SK-N-SH treated with all-trans-retinoic acid at 6 μM for 48 hours (cell line): ENCODE results near the gene ACOT9.

Experiments
- ARNTL ChIP-seq: fragments of 450-650 bp; formaldehyde crosslinking; IDR thresholded peaks from 2 replicates; pipeline ENCODE4 v1.5.0; 2020; ENCODE audit warnings: low read depth, mild to moderate bottlenecking, moderate library complexity, borderline replicate concordance
- GLIS3 ChIP-seq: fragments of 250-450 bp; sonication (Bioruptor Pico); IDR thresholded peaks from 2 replicates; pipeline ENCODE4 v1.5.0; 2020; ENCODE audit warnings: mild to moderate bottlenecking, moderate library complexity
- ISL1 ChIP-seq: fragments of 250-450 bp; sonication (Bioruptor Pico); IDR thresholded peaks from 2 replicates; pipeline ENCODE4 v2.1.2; 2022; ENCODE audit warnings: mild to moderate bottlenecking, moderate library complexity
- OSR1 ChIP-seq: fragments of 250-450 bp; sonication (Bioruptor Pico); IDR thresholded peaks from 2 replicates; pipeline ENCODE4 v1.8.0; 2022; ENCODE audit warnings: moderate library complexity, mild to moderate bottlenecking, inconsistent platforms
- PPARA ChIP-seq: fragments of 250-450 bp; sonication (Bioruptor Pico); IDR thresholded peaks from 2 replicates; pipeline ENCODE4 v1.5.0; 2020; ENCODE audit warnings: mild to moderate bottlenecking, borderline replicate concordance
- RARB ChIP-seq: fragments of 250-450 bp; sonication (Bioruptor Pico); IDR thresholded peaks from 2 replicates; pipeline ENCODE4 v1.8.0; 2021; ENCODE audit warnings: mild to moderate bottlenecking, moderate library complexity
- ZC3H10 ChIP-seq: fragments of 250-450 bp; sonication (Bioruptor Pico); IDR thresholded peaks from 2 replicates; pipeline ENCODE4 v1.5.1; 2021; ENCODE audit warnings: mild to moderate bottlenecking, moderate library complexity
- ZFP3 ChIP-seq: fragments of 250-450 bp; sonication (Bioruptor Pico); IDR thresholded peaks from 2 replicates; pipeline ENCODE4 v1.5.0; 2020; ENCODE audit warnings: mild to moderate bottlenecking, moderate library complexity
- ZFP30 ChIP-seq: fragments of 450-650 bp; formaldehyde crosslinking; IDR thresholded peaks from 2 replicates; pipeline ENCODE4 v1.5.0; 2022; ENCODE audit warnings: mild to moderate bottlenecking, moderate library complexity
- TF ChIP-seq, protein P1 (sequence below): fragments of 250-450 bp; sonication (Bioruptor Pico); IDR thresholded peaks from 2 replicates; pipeline ENCODE4 v1.8.0; 2020; ENCODE audit warnings: mild to moderate bottlenecking, moderate library complexity, borderline replicate concordance
- TF ChIP-seq, protein P2 (sequence below): fragments of 250-450 bp; sonication (Bioruptor Pico); IDR thresholded peaks from 2 replicates; pipeline ENCODE4 v1.5.1; 2021; ENCODE audit warnings: mild to moderate bottlenecking, moderate library complexity
- TF ChIP-seq, protein P3 (sequence below): fragments of 250-450 bp; sonication (Bioruptor Pico); IDR thresholded peaks from 2 replicates; pipeline ENCODE4 v1.8.0; 2021; ENCODE audit warnings: low read depth, mild to moderate bottlenecking, moderate library complexity, borderline replicate concordance

DNA sequence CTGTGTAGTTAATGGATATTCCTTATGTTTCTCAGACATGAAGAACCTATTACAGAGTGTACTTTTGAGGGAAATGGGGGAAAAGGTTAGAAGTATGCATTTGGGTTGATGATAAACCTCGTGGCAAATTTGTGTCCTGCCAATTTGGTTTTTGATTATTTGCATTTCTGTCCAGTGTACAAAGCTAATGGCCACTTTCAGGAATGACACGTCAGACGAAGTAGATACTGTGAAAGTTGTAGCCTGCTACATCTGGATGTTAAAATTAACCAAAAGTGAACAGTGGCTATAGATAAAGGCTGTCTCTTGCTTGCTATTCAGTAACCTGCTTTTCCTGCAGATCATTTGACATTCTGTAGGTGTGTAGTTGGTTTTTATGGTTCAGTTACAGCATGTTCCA is 74.7 kb downstream of the ACOT9 start:
- no peak for TF ChIP-seq RARB (CRISPR knock-in tag)
- TF ChIP-seq, protein P1, sequence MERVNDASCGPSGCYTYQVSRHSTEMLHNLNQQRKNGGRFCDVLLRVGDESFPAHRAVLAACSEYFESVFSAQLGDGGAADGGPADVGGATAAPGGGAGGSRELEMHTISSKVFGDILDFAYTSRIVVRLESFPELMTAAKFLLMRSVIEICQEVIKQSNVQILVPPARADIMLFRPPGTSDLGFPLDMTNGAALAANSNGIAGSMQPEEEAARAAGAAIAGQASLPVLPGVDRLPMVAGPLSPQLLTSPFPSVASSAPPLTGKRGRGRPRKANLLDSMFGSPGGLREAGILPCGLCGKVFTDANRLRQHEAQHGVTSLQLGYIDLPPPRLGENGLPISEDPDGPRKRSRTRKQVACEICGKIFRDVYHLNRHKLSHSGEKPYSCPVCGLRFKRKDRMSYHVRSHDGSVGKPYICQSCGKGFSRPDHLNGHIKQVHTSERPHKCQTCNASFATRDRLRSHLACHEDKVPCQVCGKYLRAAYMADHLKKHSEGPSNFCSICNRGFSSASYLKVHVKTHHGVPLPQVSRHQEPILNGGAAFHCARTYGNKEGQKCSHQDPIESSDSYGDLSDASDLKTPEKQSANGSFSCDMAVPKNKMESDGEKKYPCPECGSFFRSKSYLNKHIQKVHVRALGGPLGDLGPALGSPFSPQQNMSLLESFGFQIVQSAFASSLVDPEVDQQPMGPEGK = no peak
- no peak for TF ChIP-seq ZFP30
- no peak for TF ChIP-seq ZFP3 (CRISPR knock-in tag)
- no peak for TF ChIP-seq ISL1
- TF ChIP-seq, protein P2, sequence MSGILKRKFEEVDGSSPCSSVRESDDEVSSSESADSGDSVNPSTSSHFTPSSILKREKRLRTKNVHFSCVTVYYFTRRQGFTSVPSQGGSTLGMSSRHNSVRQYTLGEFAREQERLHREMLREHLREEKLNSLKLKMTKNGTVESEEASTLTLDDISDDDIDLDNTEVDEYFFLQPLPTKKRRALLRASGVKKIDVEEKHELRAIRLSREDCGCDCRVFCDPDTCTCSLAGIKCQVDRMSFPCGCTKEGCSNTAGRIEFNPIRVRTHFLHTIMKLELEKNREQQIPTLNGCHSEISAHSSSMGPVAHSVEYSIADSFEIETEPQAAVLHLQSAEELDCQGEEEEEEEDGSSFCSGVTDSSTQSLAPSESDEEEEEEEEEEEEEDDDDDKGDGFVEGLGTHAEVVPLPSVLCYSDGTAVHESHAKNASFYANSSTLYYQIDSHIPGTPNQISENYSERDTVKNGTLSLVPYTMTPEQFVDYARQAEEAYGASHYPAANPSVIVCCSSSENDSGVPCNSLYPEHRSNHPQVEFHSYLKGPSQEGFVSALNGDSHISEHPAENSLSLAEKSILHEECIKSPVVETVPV (CRISPR knock-in tag) = no peak
- TF ChIP-seq OSR1 (CRISPR knock-in tag) = no peak
- no peak for TF ChIP-seq ARNTL
- no peak for TF ChIP-seq ZC3H10
- TF ChIP-seq, protein P3, sequence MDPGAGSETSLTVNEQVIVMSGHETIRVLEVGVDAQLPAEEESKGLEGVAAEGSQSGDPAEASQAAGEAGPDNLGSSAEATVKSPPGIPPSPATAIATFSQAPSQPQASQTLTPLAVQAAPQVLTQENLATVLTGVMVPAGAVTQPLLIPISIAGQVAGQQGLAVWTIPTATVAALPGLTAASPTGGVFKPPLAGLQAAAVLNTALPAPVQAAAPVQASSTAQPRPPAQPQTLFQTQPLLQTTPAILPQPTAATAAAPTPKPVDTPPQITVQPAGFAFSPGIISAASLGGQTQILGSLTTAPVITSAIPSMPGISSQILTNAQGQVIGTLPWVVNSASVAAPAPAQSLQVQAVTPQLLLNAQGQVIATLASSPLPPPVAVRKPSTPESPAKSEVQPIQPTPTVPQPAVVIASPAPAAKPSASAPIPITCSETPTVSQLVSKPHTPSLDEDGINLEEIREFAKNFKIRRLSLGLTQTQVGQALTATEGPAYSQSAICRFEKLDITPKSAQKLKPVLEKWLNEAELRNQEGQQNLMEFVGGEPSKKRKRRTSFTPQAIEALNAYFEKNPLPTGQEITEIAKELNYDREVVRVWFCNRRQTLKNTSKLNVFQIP = no peak
- TF ChIP-seq GLIS3 (CRISPR knock-in tag) = no peak
- no peak for TF ChIP-seq PPARA (CRISPR knock-in tag)
